Measurements from ENCODE around the gene PLEKHG2.
"Not testable (repeated sequence)": the region's sequence is repeated elsewhere in the genome, so short reads cannot be mapped to it uniquely, and the experiment has no call there.

The PLEKHG2 gene

DNA sequence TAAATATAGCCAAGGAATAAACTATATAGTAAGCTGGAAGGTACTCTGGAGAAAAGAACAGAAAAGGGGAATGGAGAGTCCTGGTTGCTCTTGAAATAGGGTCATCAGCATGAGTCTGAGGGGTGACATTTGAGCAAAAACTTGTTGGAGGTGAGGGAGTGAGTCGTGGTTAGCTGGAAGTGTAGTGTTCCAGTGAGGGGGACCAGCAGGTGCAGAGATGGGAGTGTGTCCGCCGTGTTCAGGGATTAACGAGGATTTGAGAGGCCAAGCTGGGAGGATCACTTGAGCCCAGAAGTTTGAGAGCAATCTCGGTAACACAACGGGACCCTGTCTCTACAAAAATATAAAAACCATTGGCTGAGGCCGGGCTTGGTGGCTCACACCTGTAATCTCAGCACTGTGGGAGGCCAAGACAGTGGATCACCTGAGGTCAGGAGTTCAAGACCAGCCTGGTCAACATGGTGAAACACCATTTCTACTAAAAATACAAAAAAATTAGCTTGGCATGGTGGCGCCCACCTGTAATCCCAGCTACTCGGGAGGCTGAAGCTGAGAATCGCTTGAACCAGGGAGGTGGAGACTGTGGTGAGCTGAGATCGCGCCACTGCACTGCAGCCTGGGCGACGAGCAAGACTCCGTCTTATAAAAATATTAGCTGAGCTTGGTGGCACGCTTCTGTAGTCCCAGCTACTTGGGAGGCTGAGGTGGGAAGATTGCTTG is 34.1 kb downstream of the PLEKHG2 start:
- no peak for DNase-seq

DNA sequence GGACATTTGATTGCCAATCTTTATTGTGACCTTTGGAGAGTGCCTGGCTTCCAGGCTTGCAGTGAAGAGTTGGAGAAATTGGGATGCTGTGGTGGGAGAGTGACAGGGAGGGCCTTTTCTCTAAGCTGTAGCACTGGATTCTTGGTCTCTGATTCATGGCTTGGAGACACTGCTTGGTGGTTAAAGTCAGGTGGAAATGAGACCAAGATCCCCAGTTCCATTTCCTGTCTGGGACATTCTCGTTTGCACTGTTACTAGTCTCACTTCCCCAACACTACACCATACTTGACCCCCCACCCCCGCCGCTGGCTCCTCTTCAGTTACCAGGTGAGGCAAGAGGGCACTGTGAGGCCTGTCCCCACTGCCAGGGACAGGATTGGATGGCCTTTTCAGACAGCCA is 35.8 kb downstream of the PLEKHG2 start:
- DNase-seq: no peak

DNA sequence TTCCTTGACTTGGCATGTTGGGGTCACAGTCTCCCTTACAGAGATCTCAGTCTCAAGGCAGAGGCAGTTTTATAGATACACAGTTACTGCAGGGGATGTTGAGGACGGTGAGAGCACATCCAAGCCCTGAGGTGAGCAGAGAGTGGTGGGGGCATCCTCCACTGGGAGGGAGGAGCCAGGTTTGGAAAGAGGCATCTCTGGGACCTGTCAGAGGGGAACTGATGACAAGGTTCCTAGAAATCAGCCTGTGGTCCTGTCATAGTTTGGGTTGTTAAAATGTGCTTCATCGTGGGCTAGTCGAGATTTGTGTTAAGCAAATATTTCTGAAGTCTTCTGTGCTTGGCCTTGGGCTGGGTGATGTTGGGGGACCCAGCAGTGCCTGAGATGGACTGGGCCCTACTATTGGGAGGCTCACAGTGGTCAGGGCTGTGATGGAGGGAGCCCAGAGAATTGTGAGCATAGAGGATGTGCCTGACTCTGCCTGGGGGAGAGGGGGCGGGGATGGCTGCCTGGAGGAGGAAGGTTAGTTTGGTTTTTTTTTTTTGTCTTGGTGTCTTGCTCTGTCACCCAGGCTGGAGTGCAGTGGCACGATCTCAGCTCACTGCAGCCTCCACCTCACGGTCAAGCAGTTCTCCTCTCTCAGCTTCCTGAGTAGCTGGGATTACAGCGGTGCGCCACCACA is 36.8 kb downstream of the PLEKHG2 start:
- no peak for DNase-seq

DNA sequence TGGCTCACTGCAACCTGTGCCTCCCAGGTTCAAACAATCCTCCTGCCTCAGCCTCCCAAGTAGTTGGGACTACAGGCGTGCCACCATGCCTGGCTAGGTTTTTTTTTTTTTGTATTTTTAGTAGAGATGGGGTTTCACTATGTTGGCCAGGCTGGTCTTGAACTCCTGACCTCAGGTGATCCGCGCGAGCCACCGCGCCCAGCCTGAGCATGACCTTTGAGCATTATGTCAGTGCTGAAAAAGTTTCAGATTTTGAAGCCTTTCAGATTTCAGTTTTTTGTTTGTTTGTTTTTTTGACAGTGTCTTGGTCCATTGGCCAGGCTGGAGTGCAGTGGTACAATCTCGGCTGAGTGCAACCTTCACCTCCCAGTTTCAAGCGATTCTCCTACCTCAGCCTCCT is 38.8 kb downstream of the PLEKHG2 start:
- not testable (repeated sequence) for DNase-seq

DNA sequence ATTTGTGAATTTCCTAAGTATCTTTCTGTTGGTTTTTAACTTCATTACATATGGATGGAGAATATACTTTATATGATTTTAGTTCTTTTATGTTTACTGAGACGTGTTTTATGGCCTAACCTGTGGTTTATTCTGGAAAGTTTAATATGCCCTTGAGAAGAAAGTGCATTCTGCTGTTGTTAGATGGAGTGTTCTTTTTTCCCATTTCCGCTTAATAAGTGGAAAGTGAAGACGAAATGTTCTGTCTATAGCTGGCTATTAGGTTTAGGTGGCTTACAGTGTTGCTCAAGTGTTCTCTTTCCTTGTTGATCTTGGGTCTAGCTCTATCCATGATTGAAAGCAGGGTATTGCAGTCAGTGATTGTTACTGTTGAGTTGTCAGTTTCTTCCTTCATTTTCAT is 50.9 kb downstream of the PLEKHG2 start:
- DNase-seq: no peak

DNA sequence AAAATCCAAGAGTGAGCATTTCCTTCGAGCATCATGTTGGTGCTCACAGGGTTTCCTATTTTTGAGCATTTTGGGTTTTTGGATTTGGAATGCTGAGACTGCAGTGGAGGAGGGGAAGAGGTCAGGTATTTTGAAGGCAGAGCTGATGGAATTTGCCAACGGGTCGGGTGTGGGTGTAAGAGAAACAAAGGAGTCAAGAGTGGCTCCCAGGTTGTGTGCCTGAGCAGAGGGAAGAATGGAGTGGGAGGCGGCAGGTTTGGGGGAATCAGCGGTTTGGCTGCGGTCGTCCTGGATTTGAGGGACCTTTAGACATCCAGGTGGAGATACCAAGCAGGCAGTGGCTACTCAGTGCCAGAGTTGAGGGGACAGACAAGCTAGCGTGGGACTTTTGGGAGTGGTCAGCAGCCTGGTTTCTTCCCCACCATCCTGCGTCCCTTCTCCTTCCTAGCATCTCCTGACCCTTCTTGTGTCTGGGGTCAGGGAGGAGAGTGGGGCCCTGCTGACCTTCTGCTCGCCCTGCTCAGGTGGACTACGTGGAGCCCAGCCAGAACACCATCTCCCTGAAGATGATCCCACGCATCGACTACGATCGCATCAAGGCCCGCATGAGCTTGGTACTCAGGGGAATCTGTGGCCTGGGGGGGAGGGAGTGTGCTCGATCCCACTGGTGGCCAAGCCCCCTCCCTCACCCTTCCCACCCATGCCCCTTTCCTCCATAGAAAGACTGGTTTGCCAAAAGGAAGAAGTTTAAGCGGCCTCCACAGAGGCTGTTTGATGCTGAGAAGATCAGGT is 53.7 kb downstream of the PLEKHG2 start:
- DNase-seq: no peak

DNA sequence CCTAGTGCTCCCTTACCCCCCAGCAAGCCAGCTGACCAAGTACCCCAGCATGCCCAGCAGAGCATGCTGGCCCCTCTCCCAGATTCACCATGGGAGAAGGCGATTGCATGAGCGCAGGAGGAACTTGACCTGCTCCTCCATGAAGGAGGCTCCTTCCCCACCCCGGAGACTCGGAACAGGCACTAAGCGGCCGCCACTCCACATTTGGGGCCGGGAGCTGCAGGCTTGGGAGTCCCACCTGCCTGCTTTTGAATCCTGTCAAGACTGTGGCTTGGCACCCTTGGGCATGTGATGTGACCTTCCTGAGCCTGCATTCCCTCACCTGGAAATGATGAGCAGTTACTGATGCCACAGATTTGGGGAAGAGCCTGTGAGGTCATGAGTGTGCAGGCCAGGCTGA is 55.5 kb downstream of the PLEKHG2 start:
- no peak for DNase-seq

DNA sequence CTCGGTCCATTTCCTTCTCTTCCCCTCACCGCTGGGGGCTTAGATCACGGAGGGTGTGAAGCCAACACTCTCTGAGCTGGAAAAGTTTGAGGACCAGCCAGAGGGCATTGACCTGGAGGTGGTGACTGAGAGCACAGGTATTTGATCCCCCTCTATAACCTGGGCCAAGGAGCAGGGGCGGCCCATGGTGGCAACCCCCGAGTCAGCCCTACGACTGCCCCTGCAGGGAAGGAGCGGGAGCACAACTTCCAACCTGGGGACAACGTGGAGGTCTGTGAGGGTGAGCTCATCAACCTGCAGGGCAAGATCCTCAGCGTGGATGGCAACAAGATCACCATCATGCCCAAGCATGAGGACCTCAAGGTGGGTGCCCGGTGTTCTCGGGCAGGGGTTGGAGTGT is 56.6 kb downstream of the PLEKHG2 start:
- no peak for DNase-seq

DNA sequence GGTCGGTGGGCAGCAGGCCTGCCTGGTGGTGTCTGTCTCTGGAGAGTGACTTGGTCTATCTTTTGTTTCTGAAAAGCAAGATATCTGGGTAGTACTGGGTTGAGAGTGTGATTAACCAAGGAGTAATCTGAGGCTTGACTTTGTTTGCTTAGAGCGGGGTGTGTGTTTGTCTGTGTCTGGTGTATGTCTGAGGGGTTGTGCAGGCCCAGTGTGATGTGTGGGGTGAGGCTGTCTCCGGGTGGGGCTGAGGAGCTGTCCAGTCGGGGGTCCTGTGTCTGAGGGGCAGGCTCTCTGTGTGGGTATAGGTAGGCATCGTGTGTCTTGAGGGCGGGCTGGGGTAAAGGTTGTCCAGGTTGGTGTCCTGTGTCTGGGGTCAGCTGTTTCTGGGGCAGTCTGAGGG is 57.1 kb downstream of the PLEKHG2 start:
- DNase-seq: no peak

DNA sequence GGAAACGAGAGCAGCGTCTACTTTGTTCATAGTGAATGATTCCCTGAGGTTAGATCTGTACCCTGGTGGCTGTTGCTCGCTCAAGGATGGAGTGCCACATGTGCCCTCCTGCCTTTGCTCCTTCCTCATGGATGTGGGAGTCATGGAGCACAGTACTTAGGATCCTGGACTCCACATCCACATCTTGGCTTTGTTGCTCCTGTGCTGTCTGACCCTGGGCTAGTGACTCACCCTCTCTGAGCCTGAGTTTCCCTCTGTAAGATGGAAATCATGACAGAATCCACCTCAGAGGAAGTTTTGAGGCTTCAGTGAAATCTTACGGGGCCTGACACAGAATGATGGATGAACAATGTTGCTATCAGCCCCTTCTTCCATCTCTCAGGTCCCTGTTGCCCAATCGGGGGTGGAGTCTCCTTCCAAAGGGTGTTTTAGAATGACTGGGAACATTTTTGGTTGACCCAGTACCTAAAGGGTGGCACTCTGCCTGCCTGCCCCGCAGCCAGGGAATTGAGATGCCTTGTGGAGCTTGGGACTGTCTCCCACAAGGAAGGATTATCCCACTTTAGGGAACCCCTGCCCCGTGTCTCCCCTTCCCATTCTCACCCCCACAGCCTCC is 58.4 kb downstream of the PLEKHG2 start:
- no peak for DNase-seq

DNA sequence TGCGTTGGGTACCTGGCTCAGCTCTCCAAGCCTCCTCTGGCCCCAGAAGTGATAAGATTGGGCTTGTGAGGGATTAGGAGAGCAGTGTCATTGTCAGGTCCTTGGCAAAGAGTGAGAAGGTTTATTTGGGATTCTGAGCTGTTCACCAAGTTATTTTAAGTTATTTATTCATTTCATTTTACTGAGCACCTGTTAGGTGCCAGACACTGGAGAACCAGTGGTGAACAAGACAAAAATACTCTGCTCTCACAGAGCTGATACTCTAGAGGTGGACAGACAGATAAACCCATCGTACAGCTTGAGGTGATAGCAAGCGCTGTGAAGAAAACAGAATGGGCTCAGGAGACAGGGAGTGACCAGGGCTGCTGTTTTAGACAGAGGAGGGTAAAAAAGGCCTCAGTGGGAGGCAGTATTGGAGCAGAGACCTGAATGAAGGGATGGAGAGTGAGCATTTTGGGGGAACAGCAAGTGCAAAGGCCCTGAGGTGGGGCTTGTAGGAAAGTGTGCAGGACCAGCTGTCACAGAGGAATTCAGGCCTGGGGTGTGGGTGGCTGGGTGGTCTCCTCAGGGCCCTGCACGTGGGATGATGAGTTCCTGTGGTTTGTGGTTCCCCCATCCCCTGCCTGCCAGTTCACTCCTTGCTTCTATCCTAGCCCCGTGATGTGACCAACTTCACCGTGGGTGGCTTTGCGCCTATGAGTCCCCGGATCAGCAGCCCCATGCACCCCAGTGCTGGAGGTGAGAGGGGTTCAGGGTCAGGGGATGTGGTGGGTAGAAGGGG is 59.5 kb downstream of the PLEKHG2 start:
- DNase-seq: no peak

DNA sequence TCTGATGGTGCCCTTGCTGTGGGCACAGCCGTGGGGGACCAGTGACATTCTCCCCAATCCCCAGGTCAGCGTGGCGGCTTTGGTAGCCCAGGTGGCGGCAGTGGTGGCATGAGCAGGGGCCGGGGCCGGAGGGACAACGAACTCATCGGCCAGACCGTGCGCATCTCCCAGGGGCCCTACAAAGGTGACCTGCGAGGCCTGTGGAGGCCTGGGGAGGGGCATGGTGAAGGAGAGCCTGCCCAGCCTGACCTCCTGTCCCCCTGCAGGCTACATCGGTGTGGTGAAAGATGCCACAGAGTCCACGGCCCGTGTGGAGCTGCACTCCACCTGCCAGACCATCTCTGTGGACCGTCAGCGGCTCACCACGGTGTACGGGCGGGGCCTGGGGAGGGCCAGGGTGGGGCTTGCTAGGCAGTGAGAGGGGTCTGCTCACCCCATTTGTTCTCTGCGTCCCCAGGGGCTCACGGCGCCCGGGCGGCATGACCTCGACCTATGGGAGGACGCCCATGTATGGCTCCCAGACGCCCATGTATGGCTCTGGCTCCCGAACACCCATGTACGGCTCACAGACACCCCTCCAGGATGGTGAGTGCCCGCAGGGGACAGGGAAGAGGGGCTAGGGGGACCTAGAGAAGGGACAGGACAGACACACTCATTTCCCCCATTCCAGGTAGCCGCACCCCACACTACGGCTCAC is 60.4 kb downstream of the PLEKHG2 start:
- no peak for DNase-seq

DNA sequence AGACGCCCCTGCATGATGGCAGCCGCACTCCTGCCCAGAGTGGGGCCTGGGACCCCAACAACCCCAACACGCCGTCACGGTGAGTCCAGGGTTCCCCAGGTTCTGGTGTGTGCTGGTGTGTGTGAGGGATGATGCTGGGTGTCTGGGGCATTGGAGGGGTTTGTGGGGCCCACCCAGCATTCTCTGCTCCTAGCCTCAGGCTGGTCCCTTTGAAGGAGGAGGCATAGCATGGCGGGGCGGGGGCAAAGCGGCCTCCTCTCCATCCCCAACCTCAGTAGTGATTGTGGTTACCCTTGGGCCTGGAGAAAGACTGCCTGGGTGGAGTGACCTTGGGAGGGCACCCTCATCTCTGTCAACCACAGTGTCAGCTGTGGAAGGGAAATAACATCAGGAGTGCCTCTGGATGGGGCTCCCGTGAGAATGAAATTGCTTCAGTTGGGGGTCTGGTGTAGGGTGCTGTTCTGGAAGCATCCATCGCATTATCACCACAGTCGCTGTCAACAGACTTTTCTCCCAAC is 61.0 kb downstream of the PLEKHG2 start:
- no peak for DNase-seq

DNA sequence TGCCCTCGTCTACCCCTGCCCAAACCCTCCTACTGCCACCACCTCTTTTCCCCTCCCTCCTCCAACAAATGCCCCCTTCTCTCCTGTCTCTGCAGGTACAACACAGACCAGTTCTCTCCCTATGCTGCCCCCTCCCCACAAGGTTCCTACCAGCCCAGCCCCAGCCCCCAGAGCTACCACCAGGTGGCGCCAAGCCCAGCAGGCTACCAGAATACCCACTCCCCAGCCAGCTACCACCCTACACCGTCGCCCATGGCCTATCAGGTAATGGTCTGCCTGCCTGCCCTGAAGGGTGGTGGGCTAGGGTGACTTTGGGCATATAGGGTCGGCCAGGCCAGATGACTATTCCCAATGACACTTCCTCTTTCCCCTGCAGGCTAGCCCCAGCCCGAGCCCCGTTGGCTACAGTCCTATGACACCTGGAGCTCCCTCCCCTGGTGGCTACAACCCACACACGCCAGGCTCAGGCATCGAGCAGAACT is 61.7 kb downstream of the PLEKHG2 start:
- peak; percentile 72 to 78 for DNase-seq

DNA sequence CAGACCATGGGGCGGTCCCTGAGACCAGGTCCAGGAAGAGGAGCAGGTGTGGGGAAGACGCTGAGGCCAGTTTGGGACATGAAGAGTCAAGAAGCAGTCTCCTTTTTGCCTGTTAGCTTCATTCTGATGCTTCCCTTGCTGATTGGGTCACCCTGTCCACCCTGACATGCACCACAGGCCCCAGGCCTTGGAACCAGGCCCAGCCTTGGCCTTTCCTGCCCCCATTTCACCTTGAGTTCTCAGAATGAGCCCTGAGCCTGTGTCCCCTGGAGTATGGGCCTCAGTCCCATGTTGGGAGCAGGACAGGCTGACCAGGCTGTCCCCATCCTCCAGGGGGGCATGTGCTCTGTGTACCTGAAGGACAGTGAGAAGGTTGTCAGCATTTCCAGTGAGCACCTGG is 63.3 kb downstream of the PLEKHG2 start:
- no peak for DNase-seq

Data from activated CD4-positive, alpha-beta T cell treated with anti-CD3 and anti-CD28 coated beads for 4 hours (primary cell).